Measurements from ENCODE around the gene EIF4EBP3.

DNA sequence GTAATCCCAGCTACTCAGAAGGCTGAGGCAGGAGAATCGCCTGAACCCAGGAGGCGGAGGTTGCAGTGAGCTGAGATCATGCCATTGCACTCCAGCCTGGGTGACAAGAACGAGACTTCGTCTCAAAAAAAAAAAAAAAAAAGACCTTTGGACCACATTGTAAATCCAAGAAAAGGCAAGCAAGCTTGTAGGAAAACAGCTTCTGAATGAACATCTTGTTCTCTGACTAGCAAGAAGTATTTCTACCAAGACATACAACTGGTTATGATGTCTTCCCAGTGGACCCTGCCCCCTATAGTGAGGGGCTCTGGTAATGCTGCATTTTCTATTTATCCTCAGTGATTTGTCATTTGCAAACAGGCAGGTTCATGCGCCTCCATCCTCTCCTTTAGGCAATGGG, 4.5 kb upstream of the EIF4EBP3 start:
- TF ChIP-seq, protein P1, sequence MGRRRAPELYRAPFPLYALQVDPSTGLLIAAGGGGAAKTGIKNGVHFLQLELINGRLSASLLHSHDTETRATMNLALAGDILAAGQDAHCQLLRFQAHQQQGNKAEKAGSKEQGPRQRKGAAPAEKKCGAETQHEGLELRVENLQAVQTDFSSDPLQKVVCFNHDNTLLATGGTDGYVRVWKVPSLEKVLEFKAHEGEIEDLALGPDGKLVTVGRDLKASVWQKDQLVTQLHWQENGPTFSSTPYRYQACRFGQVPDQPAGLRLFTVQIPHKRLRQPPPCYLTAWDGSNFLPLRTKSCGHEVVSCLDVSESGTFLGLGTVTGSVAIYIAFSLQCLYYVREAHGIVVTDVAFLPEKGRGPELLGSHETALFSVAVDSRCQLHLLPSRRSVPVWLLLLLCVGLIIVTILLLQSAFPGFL (CRISPR knock-in tag; IDR thresholded peaks at IDR 0.05; ENCODE audit: borderline replicate concordance), result no peak
- TF ChIP-seq ESRRA (CRISPR knock-in tag; IDR thresholded peaks at IDR 0.05; ENCODE audit: borderline replicate concordance) (no peak), KAT7 (CRISPR knock-in tag; IDR thresholded peaks at IDR 0.05; ENCODE audit: borderline replicate concordance) (no peak), SMAD3 (CRISPR knock-in tag; IDR thresholded peaks at IDR 0.05; ENCODE audit: borderline replicate concordance) (no peak), CBFB (CRISPR knock-in tag; IDR thresholded peaks at IDR 0.05; ENCODE audit: low read depth) (no peak)
- TF ChIP-seq, protein P2, sequence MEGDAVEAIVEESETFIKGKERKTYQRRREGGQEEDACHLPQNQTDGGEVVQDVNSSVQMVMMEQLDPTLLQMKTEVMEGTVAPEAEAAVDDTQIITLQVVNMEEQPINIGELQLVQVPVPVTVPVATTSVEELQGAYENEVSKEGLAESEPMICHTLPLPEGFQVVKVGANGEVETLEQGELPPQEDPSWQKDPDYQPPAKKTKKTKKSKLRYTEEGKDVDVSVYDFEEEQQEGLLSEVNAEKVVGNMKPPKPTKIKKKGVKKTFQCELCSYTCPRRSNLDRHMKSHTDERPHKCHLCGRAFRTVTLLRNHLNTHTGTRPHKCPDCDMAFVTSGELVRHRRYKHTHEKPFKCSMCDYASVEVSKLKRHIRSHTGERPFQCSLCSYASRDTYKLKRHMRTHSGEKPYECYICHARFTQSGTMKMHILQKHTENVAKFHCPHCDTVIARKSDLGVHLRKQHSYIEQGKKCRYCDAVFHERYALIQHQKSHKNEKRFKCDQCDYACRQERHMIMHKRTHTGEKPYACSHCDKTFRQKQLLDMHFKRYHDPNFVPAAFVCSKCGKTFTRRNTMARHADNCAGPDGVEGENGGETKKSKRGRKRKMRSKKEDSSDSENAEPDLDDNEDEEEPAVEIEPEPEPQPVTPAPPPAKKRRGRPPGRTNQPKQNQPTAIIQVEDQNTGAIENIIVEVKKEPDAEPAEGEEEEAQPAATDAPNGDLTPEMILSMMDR (IDR thresholded peaks at IDR 0.05), result no peak
- TF ChIP-seq, protein P3, sequence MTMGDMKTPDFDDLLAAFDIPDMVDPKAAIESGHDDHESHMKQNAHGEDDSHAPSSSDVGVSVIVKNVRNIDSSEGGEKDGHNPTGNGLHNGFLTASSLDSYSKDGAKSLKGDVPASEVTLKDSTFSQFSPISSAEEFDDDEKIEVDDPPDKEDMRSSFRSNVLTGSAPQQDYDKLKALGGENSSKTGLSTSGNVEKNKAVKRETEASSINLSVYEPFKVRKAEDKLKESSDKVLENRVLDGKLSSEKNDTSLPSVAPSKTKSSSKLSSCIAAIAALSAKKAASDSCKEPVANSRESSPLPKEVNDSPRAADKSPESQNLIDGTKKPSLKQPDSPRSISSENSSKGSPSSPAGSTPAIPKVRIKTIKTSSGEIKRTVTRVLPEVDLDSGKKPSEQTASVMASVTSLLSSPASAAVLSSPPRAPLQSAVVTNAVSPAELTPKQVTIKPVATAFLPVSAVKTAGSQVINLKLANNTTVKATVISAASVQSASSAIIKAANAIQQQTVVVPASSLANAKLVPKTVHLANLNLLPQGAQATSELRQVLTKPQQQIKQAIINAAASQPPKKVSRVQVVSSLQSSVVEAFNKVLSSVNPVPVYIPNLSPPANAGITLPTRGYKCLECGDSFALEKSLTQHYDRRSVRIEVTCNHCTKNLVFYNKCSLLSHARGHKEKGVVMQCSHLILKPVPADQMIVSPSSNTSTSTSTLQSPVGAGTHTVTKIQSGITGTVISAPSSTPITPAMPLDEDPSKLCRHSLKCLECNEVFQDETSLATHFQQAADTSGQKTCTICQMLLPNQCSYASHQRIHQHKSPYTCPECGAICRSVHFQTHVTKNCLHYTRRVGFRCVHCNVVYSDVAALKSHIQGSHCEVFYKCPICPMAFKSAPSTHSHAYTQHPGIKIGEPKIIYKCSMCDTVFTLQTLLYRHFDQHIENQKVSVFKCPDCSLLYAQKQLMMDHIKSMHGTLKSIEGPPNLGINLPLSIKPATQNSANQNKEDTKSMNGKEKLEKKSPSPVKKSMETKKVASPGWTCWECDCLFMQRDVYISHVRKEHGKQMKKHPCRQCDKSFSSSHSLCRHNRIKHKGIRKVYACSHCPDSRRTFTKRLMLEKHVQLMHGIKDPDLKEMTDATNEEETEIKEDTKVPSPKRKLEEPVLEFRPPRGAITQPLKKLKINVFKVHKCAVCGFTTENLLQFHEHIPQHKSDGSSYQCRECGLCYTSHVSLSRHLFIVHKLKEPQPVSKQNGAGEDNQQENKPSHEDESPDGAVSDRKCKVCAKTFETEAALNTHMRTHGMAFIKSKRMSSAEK (CRISPR knock-in tag; IDR thresholded peaks at IDR 0.05; ENCODE audit: borderline replicate concordance), result no peak
